Embryonic facial prominence (tissue), 1 donor: ENCODE data around the gene PLEKHA4.
"Not testable (repeated sequence)": the region's sequence is repeated elsewhere in the genome, so short reads cannot be mapped to it uniquely, and the experiment has no call there.

ENCODE experiments used
- DNase-seq: peaks from one replicate; pipeline ENCODE4 v3.0.0-alpha.2; 2016; ENCODE audit errors: extremely low spot score

Gene PLEKHA4

GRCh38 chr19:48868114-48868886 lies at the start of gene PLEKHA4:
Gene PLEKHA4, minus strand, starts transcription at chr19:48868617. Its CDS starts 997 bp downstream, at chr19:48867620.
- DNase-seq = no peak

- DNase-seq = no peak
Measured at GRCh38 chr19:48918071-48918470, 49.7 kb upstream of the PLEKHA4 start.

- no peak for DNase-seq
Measured at GRCh38 chr19:48915757-48916156, 47.3 kb upstream of the PLEKHA4 start.

GRCh38 chr19:48914181-48914580 lies 45.8 kb upstream of the PLEKHA4 start:
- DNase-seq = no peak

- no peak for DNase-seq
Measured at GRCh38 chr19:48913114-48913889, 44.9 kb upstream of the PLEKHA4 start.

GRCh38 chr19:48910803-48911202 lies 42.4 kb upstream of the PLEKHA4 start:
- DNase-seq = no peak

GRCh38 chr19:48909424-48910077 lies 41.1 kb upstream of the PLEKHA4 start:
- not testable (repeated sequence) for DNase-seq

GRCh38 chr19:48907671-48908070 lies 39.3 kb upstream of the PLEKHA4 start:
- no peak for DNase-seq

- no peak for DNase-seq
Measured at GRCh38 chr19:48906324-48906723, 37.9 kb upstream of the PLEKHA4 start.

- no peak for DNase-seq
Measured at GRCh38 chr19:48905664-48906063, 37.2 kb upstream of the PLEKHA4 start.

- DNase-seq = not testable (repeated sequence)
Measured at GRCh38 chr19:48903788-48904187, 35.4 kb upstream of the PLEKHA4 start.

- DNase-seq = not testable (repeated sequence)
Measured at GRCh38 chr19:48902291-48902690, 33.9 kb upstream of the PLEKHA4 start.

GRCh38 chr19:48900477-48901406 lies 32.3 kb upstream of the PLEKHA4 start:
- DNase-seq = no peak

GRCh38 chr19:48899781-48900476 lies 31.5 kb upstream of the PLEKHA4 start, which contains the start of gene NUCB1:
Gene NUCB1, plus strand, starts transcription at chr19:48900312. Its CDS starts 485 bp downstream, at chr19:48900797.
- DNase-seq = peak; percentile 97

GRCh38 chr19:48899386-48899749 lies 31.0 kb upstream of the PLEKHA4 start:
- not testable (repeated sequence) for DNase-seq

GRCh38 chr19:48897181-48897580 lies 28.8 kb upstream of the PLEKHA4 start:
- no peak for DNase-seq

GRCh38 chr19:48896191-48896720 lies 27.8 kb upstream of the PLEKHA4 start:
- no peak for DNase-seq

GRCh38 chr19:48895226-48895625 lies 26.8 kb upstream of the PLEKHA4 start:
- no peak for DNase-seq

- DNase-seq = no peak
Measured at GRCh38 chr19:48890551-48890950, 22.1 kb upstream of the PLEKHA4 start.

GRCh38 chr19:48889496-48889895 lies 21.1 kb upstream of the PLEKHA4 start:
- DNase-seq = not testable (repeated sequence)
